NT2/D1 (cell line): ENCODE data around the gene CHADL.

ENCODE experiments used
- SUZ12 ChIP-seq: IDR thresholded peaks from 2 replicates; pipeline ENCODE4 v1.6.1; 2011; ENCODE audit not compliant: insufficient read length, insufficient read depth; ENCODE audit errors: extremely low read depth
- YY1 ChIP-seq: IDR thresholded peaks from 2 replicates; pipeline ENCODE4 v1.6.1; 2011; ENCODE audit not compliant: insufficient read length, insufficient read depth
- ZNF274 ChIP-seq: IDR thresholded peaks from 2 replicates; pipeline ENCODE4 v1.6.1; 2011; ENCODE audit warnings: mild to moderate bottlenecking, low read depth, low read length

GRCh38 chr22:41201141-41201540 is 39.6 kb downstream of the CHADL start:
- TF ChIP-seq SUZ12 (no peak), ZNF274 (no peak), YY1 (no peak)
